GM21786 (cell line): ENCODE data around the gene CHRDL2.

Experiments used
- ATAC-seq: cut with Tn5 transposase; IDR thresholded peaks from one replicate; pipeline ENCODE4 v1.9.1; 2021; ENCODE audit not compliant: unreplicated experiment

CHRDL2 gene

DNA sequence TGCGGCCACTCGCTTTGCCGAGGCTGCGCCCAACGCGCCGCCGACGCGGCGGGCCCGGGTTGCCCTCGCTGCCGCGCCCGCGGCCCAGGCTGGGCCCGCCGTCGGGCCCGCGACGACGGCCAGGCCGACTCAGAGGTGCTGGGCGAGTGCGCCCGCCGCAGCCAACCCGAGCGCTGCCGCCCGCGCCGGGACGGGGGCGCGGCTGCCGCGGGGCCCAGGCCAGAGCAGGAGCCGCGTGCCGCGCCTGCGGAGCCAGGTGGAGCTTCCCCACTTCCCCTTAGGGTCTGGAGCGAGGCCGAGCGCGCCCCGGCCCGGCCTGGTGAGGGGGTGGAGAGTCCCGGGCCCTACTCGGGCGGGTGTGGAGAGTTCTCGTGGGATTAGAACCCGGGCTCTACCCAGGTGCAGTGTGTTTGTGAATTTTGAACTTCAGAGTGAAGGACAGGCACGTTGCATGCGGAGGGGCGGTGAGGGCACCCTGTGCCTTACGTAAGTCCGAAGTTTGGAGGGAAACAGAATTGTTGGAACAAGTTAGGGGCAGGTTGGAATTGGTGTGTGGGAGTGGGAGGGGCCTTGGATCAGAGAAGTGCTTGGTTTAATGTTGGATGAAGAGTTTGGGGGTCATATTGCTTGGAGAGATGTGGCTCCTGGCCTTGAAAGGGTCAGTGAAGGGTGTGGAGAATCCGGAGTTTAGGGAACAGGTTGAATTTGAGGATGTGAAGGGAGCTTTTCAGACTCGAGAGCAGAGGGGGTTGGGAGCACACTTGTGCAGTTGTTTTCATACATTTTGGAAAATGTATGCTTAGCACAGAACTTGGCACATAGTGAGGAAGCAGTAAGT, 18.1 kb upstream of the CHRDL2 start:
- ATAC-seq: peak; percentile 30

GRCh38 chr11:74748211-74749126, 17.2 kb upstream of the CHRDL2 start, which contains the start of gene RNF169:
RNF169 (plus strand) TSS chr11:74748849; CDS start chr11:74748881, 32 bp downstream.
- peak; percentile 99 for ATAC-seq

DNA sequence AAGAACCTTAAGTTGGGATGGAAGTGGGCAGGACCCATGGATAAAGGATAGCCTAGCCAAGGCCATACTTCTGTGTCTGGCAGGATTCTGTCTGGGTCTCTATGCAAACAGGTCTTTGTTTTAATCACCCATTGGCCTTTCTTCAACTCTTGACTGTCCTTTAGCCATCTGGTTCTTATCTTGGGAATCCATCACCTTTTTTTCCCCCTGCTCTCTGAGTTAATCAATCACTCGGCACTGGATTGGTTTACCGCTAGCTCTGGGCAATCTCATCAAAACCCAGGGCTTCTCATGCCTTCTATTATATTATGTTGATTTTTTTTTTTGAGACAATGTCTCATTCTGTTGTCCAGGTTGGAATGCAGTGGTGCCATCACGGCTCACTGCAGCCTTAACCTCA, 15.6 kb upstream of the CHRDL2 start:
- no peak for ATAC-seq

DNA sequence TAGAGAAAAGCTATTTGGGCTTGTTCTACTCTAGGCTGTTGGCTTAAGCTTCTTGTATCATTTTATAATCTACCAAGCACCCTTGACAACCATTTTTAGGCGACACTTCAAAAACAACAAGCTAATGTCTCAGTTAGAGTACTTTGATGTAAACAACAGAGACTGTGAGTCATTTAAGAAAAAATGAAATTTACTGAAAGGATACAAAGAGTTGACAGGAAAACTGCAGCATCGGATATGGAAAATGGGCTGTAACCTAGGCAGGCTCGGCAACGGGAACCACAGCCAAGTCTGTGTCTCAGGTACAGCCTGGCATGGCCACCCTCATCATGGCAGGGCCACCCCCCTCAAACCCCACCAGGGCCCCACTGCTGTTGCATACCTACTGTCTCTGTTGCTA, 13.1 kb upstream of the CHRDL2 start:
- no peak for ATAC-seq

DNA sequence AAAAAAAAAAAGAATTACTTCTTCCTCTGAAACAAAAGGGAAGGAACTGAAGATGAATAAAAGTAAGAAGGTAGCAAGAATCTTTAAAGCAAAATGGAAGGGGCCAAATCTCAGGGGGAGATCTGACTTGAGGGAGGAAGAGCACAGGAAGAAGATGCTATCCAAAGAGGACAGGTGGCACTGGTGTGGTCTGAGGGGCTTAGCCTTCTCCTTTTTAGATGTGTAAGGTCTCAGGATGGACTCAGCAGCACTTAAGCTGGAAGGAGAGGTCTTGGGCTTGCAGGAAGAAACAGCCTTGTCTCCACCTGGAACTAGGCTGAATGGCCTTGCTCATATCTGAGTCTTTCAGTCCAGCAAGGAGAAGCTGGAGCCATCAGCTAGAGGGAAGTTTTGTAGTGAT, 12.4 kb upstream of the CHRDL2 start:
- ATAC-seq: no peak

- ATAC-seq: no peak
Measured at GRCh38 chr11:74742070-74742469, 10.8 kb upstream of the CHRDL2 start.

DNA sequence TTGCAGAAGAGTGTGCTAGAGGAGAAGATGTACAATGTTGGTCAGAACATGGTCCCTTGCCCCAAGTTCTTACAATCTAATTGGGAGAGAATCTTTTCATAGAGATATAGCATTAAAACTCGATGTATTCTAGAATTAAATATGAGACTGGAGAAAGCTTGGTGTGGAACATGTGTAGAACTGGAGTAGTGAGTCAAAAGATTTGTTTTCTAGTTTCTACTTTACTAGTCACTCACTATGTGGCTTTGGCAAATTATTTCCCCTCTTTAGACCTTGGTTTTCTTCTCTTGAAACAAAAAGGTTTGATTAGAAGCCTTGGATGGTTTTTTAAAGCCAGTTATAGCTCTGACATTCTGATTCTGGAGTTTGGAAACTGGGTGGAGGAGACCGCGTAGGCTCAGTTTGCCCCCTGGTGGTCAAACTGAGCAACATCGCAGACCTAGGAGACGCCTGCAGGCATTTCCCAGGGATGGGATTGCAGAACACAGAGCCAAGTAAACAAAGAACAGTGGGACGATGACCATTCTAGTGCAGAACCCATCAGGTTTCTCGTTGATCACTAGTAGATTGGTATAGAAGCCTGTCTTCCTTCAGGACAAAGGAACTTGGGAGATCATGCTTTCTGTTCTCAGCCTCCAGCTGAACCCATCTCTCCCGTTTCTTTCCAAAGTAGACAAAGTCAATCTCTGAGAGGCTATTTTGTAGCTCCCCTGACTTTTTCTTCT, 8.5 kb upstream of the CHRDL2 start:
- no peak for ATAC-seq

DNA sequence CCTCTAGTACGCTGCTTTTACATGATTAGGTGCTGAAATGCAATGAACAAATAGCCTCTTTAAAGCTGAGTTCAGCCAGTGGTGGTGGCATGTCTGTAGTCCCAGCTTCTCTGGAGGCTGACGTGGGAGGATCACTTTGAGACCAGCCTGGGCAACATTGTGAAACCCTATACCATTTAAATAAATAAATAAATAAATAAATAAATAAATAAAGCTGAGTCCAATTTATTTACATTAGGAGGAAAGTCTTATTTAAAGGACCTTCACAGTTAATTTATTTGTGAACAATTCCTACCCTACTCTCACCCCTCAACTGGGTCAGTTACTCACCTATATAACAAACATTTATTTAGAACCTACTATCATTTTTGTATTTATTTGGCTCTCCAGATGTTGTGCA, 4.8 kb upstream of the CHRDL2 start:
- ATAC-seq: no peak

GRCh38 chr11:74735365-74735928, 4.2 kb upstream of the CHRDL2 start:
- no peak for ATAC-seq

GRCh38 chr11:74734559-74734925, 3.3 kb upstream of the CHRDL2 start:
- no peak for ATAC-seq

DNA sequence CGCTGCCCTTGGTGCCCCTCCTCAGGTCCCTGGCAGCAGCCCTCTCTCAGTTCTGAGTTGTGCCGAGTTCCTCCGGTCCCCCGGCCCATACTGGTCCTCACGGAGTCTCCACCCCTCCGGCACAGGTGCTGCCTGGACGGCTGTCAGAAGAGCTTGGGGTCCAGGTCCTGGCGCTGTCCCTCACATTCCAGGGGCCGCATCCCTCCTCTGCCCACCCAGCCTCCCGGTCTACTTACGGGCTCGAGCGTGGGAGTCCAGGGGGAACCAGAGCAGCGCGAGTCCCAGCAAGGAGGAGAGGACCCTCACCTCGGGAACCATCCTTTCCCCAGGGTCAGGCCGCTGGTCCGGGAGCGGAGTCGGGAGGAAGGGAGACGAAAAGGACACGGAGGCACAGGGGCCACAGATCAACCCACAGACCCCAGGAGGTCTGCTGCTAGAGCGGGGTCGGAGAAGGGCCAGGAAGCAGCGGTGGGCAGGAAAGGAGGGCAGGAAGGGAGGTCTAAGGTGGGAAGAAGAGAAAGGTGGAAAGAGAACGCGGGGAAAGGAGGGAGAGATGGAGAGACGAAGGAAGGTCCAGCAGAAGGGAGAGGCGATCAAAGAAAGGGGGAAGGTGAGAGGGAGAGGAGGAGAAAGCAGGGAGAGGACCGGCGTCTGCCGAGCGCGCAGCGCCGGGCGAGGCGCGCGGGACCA, 510 bp downstream of the CHRDL2 start:
- no peak for ATAC-seq

DNA sequence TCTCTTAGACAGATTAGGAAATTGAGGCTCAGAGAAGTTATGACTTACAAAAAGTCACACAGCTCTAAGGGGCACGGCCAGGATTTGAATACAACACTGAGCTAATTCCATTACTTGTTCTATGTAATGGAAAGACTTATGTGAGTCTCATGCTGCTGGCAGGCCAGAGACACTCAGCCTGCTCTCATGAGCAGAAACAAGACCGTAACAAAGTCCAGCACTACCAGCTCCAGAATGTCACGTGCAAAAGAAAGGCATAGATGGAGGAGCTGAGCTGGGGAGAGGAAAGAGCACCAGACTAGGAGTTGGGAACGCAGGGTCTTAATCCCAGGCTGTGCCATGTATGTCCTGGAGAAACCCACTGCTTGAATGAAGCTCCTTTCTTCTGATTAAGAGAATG, 1.8 kb downstream of the CHRDL2 start:
- ATAC-seq: no peak

GRCh38 chr11:74726547-74727182, 4.6 kb downstream of the CHRDL2 start:
- ATAC-seq: peak; percentile 80

- ATAC-seq: no peak
Measured at GRCh38 chr11:74725701-74726100, 5.5 kb downstream of the CHRDL2 start.

GRCh38 chr11:74723511-74723910, 7.7 kb downstream of the CHRDL2 start:
- ATAC-seq: no peak

- no peak for ATAC-seq
Measured at GRCh38 chr11:74721479-74721835, 9.8 kb downstream of the CHRDL2 start.

DNA sequence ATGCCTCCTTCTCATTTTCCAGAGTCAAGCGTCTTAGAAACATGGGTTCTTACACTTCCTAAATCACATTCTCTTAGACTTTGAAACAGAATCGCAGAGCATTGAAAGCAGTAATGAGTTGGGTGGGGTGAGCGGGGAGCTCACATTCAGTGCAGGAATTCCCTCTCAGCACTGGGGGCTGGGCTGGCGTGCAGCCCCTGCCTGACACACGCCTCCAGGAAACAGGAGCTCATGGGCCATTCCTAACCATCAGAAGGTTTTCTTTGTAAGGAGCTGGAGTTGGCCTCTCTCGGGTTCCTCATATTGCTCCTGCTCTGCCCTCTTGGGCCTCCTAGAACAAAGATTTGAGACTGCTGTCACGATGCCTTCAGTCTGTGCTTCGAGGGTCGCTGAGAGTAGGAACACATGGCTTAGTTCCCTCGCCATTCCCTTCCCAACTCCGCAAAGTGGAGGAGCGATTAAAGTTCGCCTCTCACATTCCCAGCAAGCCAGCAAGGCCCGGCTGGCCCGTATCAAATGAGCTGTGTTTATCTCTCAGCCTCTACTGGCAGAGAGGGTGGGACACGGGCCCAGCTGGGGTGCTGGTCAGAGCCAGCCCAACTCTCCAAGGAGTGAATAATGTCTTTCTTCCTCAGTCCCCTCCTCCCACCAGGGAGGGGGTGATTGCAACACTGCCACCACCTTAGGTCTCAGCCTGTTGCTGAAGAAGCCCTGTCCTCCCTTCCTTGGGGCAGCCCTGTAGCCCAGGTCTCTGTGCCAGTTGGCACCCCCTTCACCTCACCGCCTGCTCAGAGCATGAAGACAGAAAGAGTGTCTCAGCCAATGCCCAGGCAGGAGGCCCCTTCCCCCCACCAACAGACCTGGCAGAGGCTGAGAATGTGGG, 10.4 kb downstream of the CHRDL2 start:
- no peak for ATAC-seq

DNA sequence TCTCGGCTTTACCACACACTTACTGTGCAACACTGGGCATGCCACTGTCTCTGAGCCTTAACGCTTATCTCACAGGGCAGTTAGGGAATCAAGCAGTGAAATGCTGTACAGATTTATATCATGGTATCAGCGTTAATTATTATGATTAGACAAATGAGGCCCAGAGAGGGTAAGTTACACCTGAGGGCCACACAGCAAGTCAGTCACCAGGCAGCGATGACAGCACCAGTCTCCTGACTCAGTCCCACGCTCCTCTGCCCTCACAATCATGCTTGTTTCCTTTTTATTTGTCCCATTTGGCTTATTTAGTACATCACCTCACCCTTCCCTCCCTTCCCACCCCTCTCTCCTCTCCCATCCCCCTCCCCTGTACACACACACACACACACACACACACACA, 12.2 kb downstream of the CHRDL2 start:
- ATAC-seq: no peak
